CD14-positive monocyte (primary cell): Measurements from ENCODE around the gene DGAT2. TPM values are rescaled to one million over a fixed set of nuclear protein-coding genes. Genes with fewer than 3 reads are reported as not detected.
A peak's percentile ranks its signal among the peaks of the same experiment; 100 is the strongest.

Experiments
- DNase-seq, 3 donors: peaks; one replicate each; pipeline ENCODE4 v3.0.0-alpha.2; 2011 to 2022
- H2AFZ ChIP-seq: 2 replicates; pipeline ENCODE4 v1.6.0; 2012; ENCODE audit warnings: mild to moderate bottlenecking, low read depth, low read length, inconsistent platforms; ENCODE audit not compliant: insufficient read depth, poor library complexity, severe bottlenecking
- H3K27ac ChIP-seq, 2 donors: 1 replicate in 1 of 2; 2 replicates in 1 of 2; pipeline ENCODE4 v1.5.1; 2012 to 2013; ENCODE audit warnings: low read length in 2 of 2, control low read depth in 1 of 2, inconsistent platforms in 1 of 2, low read depth in 1 of 2, mild to moderate bottlenecking in 1 of 2
- H3K27me3 ChIP-seq, 2 donors: one replicate each; pipeline versions ENCODE4 v1.6.0 to v1.6.1; 2011 to 2013; ENCODE audit warnings: low read length in 2 of 2; ENCODE audit not compliant: control insufficient read depth in 2 of 2, insufficient read depth in 2 of 2
- H3K36me3 ChIP-seq, 2 donors: replicated peaks in 1 of 2; 1 replicate in 1 of 2; 2 replicates in 1 of 2; pipeline versions ENCODE4 v1.5.1 to v1.6.1; 2012 to 2013; ENCODE audit warnings: low read length in 2 of 2, control low read depth in 1 of 2, inconsistent platforms in 1 of 2, mild to moderate bottlenecking in 1 of 2; ENCODE audit not compliant: insufficient read depth in 2 of 2, control insufficient read depth in 1 of 2
- H3K4me1 ChIP-seq, 2 donors: 1 replicate in 1 of 2; 2 replicates in 1 of 2; pipeline versions ENCODE4 v1.5.1 to v1.6.1; 2012 to 2013; ENCODE audit warnings: low read length in 2 of 2, control low read depth in 1 of 2, inconsistent platforms in 1 of 2, mild to moderate bottlenecking in 1 of 2, moderate library complexity in 1 of 2; ENCODE audit not compliant: insufficient read depth in 2 of 2, control insufficient read depth in 1 of 2
- H3K4me2 ChIP-seq: replicated peaks from 2 replicates; pipeline ENCODE3; 2012; ENCODE audit warnings: low read length, moderate library complexity, mild to moderate bottlenecking; ENCODE audit not compliant: poor library complexity, severe bottlenecking; ENCODE audit errors: extremely low read depth
- H3K4me3 ChIP-seq, 3 experiments: fragments of 200-600 bp in 1 of 3; sonication (generic) in 1 of 3; replicated peaks in 1 of 3; 1 replicate in 2 of 3; 2 replicates in 1 of 3; pipeline ENCODE4 v1.5.1; 2011 to 2013; ENCODE audit warnings: low read length in 3 of 3, mild to moderate bottlenecking in 3 of 3, control low read depth in 2 of 3, low read depth in 2 of 3, inconsistent platforms in 1 of 3, moderate library complexity in 1 of 3
- H3K79me2 ChIP-seq: 2 replicates; pipeline ENCODE4 v1.6.0; 2012; ENCODE audit warnings: mild to moderate bottlenecking, control low read depth, inconsistent platforms, low read length, moderate library complexity; ENCODE audit not compliant: insufficient read depth
- H3K9ac ChIP-seq: 2 replicates; pipeline ENCODE4 v1.6.0; 2017; ENCODE audit warnings: low read length, mild to moderate bottlenecking; ENCODE audit not compliant: insufficient read depth, poor library complexity, severe bottlenecking
- H3K9me3 ChIP-seq, 2 donors: replicated peaks in 1 of 2; 1 replicate in 1 of 2; 2 replicates in 1 of 2; pipeline versions ENCODE4 v1.5.1 to v1.6.1; 2012 to 2013; ENCODE audit warnings: low read length in 2 of 2, control low read depth in 1 of 2; ENCODE audit not compliant: control insufficient read depth in 1 of 2, insufficient read depth in 1 of 2
- H4K20me1 ChIP-seq: 2 replicates; pipeline ENCODE4 v1.6.0; 2012; ENCODE audit warnings: mild to moderate bottlenecking, low read length, control low read depth, moderate library complexity; ENCODE audit not compliant: insufficient read depth
- H3K27ac Mint-ChIP-seq, 7 donors: one replicate each; pipeline ENCODE4 v1.8.0; 2020; ENCODE audit warnings: mild to moderate bottlenecking in 7 of 7, mixed read lengths in 7 of 7, moderate library complexity in 6 of 7, inconsistent platforms in 2 of 7
- H3K27me3 Mint-ChIP-seq, 3 donors: one replicate each; pipeline ENCODE4 v1.8.0; 2021 to 2022; ENCODE audit warnings: low read depth in 3 of 3, mild to moderate bottlenecking in 3 of 3, mixed read lengths in 3 of 3, moderate library complexity in 3 of 3, inconsistent platforms in 1 of 3
- H3K36me3 Mint-ChIP-seq, 2 donors: one replicate each; pipeline ENCODE4 v1.8.0; 2020; ENCODE audit warnings: mixed read lengths in 2 of 2, inconsistent platforms in 1 of 2, mild to moderate bottlenecking in 1 of 2
- H3K4me1 Mint-ChIP-seq: one replicate; pipeline ENCODE4 v1.8.0; 2020; ENCODE audit warnings: mild to moderate bottlenecking, mixed read lengths
- H3K4me3 Mint-ChIP-seq, 2 donors: one replicate each; pipeline ENCODE4 v1.8.0; 2020; ENCODE audit warnings: mild to moderate bottlenecking in 2 of 2, mixed read lengths in 2 of 2, moderate library complexity in 1 of 2
- H3K9me3 Mint-ChIP-seq, 7 donors: one replicate each; pipeline ENCODE4 v1.8.0; 2020 to 2022; ENCODE audit warnings: mixed read lengths in 7 of 7, mild to moderate bottlenecking in 6 of 7, moderate library complexity in 6 of 7, inconsistent platforms in 2 of 7
- WGBS: methylation state at CpG from one replicate; pipeline ENCODE4 v1.1.5; 2013; ENCODE audit warnings: missing lambda C conversion rate; ENCODE audit not compliant: insufficient coverage; 5-methylcytosine and 5-hydroxymethylcytosine counted together
- intact Hi-C, 2 donors: fragments of 100-400 bp; cut with micrococcal nuclease; formaldehyde crosslinking; loops; one replicate each; pipeline versions ENCODE4 v1.15.0 to v1.15.1; 2023
- polyA plus RNA-seq, 3 donors: library from polyadenylated mRNA; depleted of rRNA in 1 of 3; unstranded in 2 of 3; stranded (reverse) in 1 of 3; fragments of 300-500 nt in 2 of 3; fragments of >200 nt in 1 of 3; fragmentation: Illumina TruSeq in 2 of 3; gene quantifications; 1 replicate in 2 of 3; 2 replicates in 1 of 3; pipeline ENCODE4 v1.2.3, GENCODE V29; 2012 to 2021
- TF ChIP-seq, protein P1 (sequence below): fragments of 200-600 bp; IDR thresholded peaks from one replicate; pipeline ENCODE4 v1.8.0; 2022; ENCODE audit warnings: antibody characterized with exemption, mild to moderate bottlenecking

Gene DGAT2
- polyA plus RNA-seq, 3 donors = 7.0 to 18.4 (median 14.8) TPM

- H3K36me3 ChIP-seq = no peaks in the 10 kb centered on the region
- over 99% methylated on average over 6 of the region's 6 CpGs for WGBS
- TF ChIP-seq, protein P1, sequence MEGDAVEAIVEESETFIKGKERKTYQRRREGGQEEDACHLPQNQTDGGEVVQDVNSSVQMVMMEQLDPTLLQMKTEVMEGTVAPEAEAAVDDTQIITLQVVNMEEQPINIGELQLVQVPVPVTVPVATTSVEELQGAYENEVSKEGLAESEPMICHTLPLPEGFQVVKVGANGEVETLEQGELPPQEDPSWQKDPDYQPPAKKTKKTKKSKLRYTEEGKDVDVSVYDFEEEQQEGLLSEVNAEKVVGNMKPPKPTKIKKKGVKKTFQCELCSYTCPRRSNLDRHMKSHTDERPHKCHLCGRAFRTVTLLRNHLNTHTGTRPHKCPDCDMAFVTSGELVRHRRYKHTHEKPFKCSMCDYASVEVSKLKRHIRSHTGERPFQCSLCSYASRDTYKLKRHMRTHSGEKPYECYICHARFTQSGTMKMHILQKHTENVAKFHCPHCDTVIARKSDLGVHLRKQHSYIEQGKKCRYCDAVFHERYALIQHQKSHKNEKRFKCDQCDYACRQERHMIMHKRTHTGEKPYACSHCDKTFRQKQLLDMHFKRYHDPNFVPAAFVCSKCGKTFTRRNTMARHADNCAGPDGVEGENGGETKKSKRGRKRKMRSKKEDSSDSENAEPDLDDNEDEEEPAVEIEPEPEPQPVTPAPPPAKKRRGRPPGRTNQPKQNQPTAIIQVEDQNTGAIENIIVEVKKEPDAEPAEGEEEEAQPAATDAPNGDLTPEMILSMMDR = no peak
- H3K4me1 ChIP-seq = peaks cover 73 to 80% of the 10 kb centered on the region in 2 donors
- Mint-ChIP-seq H3K27ac (peak overlapping the region in 6 of 7 donors; percentile 11 to 90 (median 72)), H3K36me3 (peaks cover 12 to 14% of the 10 kb centered on the region in 2 donors), H3K4me3 (no peak overlapping the region), H3K9me3 (peaks cover 0 to 1% (median 0%) of the 10 kb centered on the region in 7 donors), H3K4me1 (peaks cover 85% of the 10 kb centered on the region), H3K27me3 (peaks cover 7 to 15% (median 11%) of the 10 kb centered on the region in 3 donors)
- H3K9ac ChIP-seq = no peak overlapping the region
- no peak overlapping the region for H2AFZ ChIP-seq
- no peak overlapping the region for H3K4me2 ChIP-seq
- intact Hi-C loops = no loop called here
- H3K9me3 ChIP-seq = no peaks in the 10 kb centered on the region
- no peak for DNase-seq
- H3K4me3 ChIP-seq = no peak overlapping the region
- peaks cover 26% of the 10 kb centered on the region for H3K79me2 ChIP-seq
- H3K27me3 ChIP-seq = no peaks in the 10 kb centered on the region
- H4K20me1 ChIP-seq = no peaks in the 10 kb centered on the region
- H3K27ac ChIP-seq = no peak overlapping the region
Measured at GRCh38 chr11:75767228-75767572, 1.4 kb upstream of the DGAT2 start.

- Histone ChIP-seq H3K79me2 (peaks cover 32% of the 10 kb centered on the region), H3K36me3 (no peaks in the 10 kb centered on the region), H2AFZ (peak overlapping the region; percentile 84), H3K4me2 (peak overlapping the region; percentile 82), H3K9me3 (no peaks in the 10 kb centered on the region), H4K20me1 (no peaks in the 10 kb centered on the region), H3K27me3 (no peaks in the 10 kb centered on the region), H3K9ac (peak overlapping the region; percentile 91), H3K27ac (peak overlapping the region in 1 of 2 donors; percentile 89), H3K4me1 (peaks cover 73 to 80% of the 10 kb centered on the region in 2 donors), H3K4me3 (peak overlapping the region in 2 of 3 experiments; percentile 48 to 79)
- 22% methylated on average over 1 of the region's 1 CpG for WGBS
- Mint-ChIP-seq H3K27me3 (peaks cover 7 to 15% (median 11%) of the 10 kb centered on the region in 3 donors), H3K9me3 (peaks cover 0 to 1% (median 0%) of the 10 kb centered on the region in 7 donors), H3K27ac (peak overlapping the region in 5 of 7 donors; percentile 80 to 93 (median 90)), H3K4me1 (peaks cover 85% of the 10 kb centered on the region), H3K36me3 (peaks cover 18% of the 10 kb centered on the region in 2 donors), H3K4me3 (peak overlapping the region; percentile 89)
- intact Hi-C loops = no loop called here
- no peak for DNase-seq
- TF ChIP-seq, protein P1 = no peak
Measured at GRCh38 chr11:75767793-75768111, 826 bp upstream of the DGAT2 start.
